ENCODE data around the gene EMILIN2.

GRCh38 chr18:2924920-2925319 is 78.1 kb downstream of the EMILIN2 start:
- TF ChIP-seq CTCF (optimal IDR thresholded peaks at IDR 0.05 in 1 of 3, IDR thresholded peaks at IDR 0.05 in 1 of 3, conservative IDR thresholded peaks at IDR 0.05 in 1 of 3; ENCODE audit: extremely low read depth in 1 of 3, insufficient read depth in 2 of 3, low read length in 3 of 3) (no peak), EZH2 (IDR thresholded peaks at IDR 0.05; ENCODE audit: low read length) (no peak)

Data from keratinocyte (primary cell).